ENCODE results near the gene KLF7.
"Not testable (repeated sequence)": the region's sequence is repeated elsewhere in the genome, so short reads cannot be mapped to it uniquely, and the experiment has no call there.

Gene KLF7

DNA sequence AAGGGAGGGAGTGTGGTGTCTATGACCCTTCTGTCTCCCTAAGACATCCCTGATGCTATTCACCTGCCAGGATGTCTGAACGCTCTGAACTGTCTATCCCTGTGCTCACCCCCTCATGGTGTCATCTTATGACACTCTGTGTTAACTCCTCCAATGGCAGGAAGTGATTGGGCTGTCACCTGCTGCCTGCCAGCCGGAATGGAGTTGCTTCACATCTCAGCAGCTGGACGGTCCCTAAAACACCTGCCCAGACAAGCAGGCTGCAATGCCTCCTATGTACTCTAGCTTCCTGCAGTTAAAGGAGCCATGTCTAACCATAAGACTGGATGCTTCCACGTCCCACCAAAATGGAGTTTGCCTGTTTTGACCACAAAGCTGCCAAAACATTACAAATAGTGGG lies 126.5 kb downstream of the KLF7 start:
- FAIRE-seq: no peak
- TF ChIP-seq POLR2AphosphoS5 (IDR thresholded peaks at IDR 0.05; ENCODE audit: low read depth, low read length): no peak
- no peak for TF ChIP-seq POU2F2 (IDR thresholded peaks at IDR 0.05; ENCODE audit: low read depth, low read length)
- TF ChIP-seq SPI1 (IDR thresholded peaks at IDR 0.05; ENCODE audit: low read depth, low read length): no peak
- TF ChIP-seq PAX5 (IDR thresholded peaks at IDR 0.05; ENCODE audit: insufficient read depth, low read length, severe bottlenecking): no peak
- TF ChIP-seq TAF1 (IDR thresholded peaks at IDR 0.05; ENCODE audit: low read depth, low read length): no peak
- no peak for DNase-seq (ENCODE audit: insufficient read length, low spot score)

DNA sequence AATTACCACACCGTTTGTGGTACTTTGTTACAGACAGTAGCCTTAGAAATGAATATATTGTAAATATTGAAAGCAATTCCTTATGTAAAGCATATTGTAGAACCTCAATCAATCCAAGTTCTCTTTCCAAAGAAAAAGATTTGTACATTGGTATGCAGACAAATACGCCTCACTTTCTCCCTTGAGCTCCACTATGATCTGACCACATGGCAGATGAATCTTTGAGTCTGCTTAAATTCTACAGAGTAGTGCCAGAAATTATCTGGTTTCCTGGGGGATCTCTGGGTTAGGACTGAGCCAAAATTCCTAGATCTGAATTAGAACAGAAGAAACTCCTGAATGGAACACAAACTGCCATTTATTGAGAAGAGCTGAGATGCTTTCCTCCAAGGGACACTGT lies 127.4 kb downstream of the KLF7 start:
- no peak for TF ChIP-seq POU2F2 (IDR thresholded peaks at IDR 0.05; ENCODE audit: low read depth, low read length)
- TF ChIP-seq TAF1 (IDR thresholded peaks at IDR 0.05; ENCODE audit: low read depth, low read length): no peak
- TF ChIP-seq POLR2AphosphoS5 (IDR thresholded peaks at IDR 0.05; ENCODE audit: low read depth, low read length): no peak
- TF ChIP-seq POLR2A (IDR thresholded peaks at IDR 0.05; ENCODE audit: low read depth, low read length): no peak
- TF ChIP-seq PAX5 (IDR thresholded peaks at IDR 0.05; ENCODE audit: insufficient read depth, low read length, severe bottlenecking): no peak
- no peak for TF ChIP-seq SPI1 (IDR thresholded peaks at IDR 0.05; ENCODE audit: low read depth, low read length)
- DNase-seq (ENCODE audit: insufficient read length, low spot score): no peak
- no peak for FAIRE-seq

DNA sequence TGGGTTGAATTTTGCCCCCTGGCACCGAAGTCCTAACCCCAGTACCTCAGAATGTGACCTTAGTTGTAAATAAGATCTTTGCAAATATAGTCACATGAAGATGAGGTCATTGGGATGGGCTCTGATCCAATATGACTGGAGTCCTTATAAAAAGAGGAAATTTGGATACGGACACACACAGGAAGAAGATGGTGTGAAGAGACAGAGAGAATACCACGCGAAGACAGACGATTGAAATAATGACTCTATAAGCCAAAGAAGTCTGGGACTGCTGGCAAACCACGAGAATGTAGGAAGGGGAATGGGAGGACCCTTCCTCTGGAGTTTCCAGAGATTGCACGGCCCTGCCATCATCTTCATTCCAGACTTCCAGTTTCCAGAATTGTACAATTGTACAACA lies 127.9 kb downstream of the KLF7 start:
- FAIRE-seq (no peak), DNase-seq (ENCODE audit: insufficient read length, low spot score) (no peak)
- TF ChIP-seq SPI1 (IDR thresholded peaks at IDR 0.05; ENCODE audit: low read depth, low read length) (no peak), TAF1 (IDR thresholded peaks at IDR 0.05; ENCODE audit: low read depth, low read length) (no peak), POLR2AphosphoS5 (IDR thresholded peaks at IDR 0.05; ENCODE audit: low read depth, low read length) (no peak), POU2F2 (IDR thresholded peaks at IDR 0.05; ENCODE audit: low read depth, low read length) (no peak), POLR2A (IDR thresholded peaks at IDR 0.05; ENCODE audit: low read depth, low read length) (no peak)

DNA sequence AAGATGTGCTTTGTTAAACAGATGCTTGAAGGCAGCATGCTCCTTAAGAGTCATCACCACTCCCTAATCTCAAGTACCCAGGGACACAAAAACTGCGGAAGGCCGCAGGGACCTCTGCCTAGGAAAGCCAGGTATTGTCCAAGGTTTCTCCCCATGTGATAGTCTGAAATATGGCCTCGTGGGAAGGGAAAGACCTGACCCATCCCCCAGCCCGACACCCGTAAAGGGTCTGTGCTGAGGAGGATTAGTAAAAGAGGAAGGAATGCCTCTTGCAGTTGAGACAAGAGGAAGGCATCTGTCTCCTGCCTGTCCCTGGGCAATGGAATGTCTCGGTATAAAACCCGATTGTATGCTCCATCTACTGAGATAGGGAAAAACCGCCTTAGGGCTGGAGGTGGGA lies 128.7 kb downstream of the KLF7 start:
- not testable (repeated sequence) for DNase-seq (ENCODE audit: insufficient read length, low spot score); FAIRE-seq

DNA sequence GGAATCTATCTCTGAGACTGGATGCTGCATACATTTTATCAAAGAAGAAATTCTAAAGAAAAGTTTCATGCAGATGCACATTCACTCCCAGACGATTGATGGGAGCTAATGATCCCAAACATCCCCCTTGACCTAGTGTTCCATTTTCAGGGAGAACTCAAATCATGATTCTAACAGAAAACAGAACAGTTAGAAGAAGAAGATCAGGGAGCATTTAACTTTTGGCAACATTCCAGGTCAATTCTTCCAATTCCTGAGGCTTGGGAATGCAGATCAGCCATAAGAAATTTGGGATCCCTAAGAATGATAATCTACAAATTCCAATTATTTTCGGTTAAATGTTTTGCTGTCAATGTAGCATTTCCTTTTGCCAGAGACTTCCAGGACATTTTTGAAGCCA lies 129.9 kb downstream of the KLF7 start:
- DNase-seq (ENCODE audit: insufficient read length, low spot score) (no peak), FAIRE-seq (no peak)
- no peak for TF ChIP-seq PAX5 (IDR thresholded peaks at IDR 0.05; ENCODE audit: insufficient read depth, low read length, severe bottlenecking)
- TF ChIP-seq POU2F2 (IDR thresholded peaks at IDR 0.05; ENCODE audit: low read depth, low read length): no peak
- no peak for TF ChIP-seq POLR2AphosphoS5 (IDR thresholded peaks at IDR 0.05; ENCODE audit: low read depth, low read length)
- TF ChIP-seq SPI1 (IDR thresholded peaks at IDR 0.05; ENCODE audit: low read depth, low read length): no peak
- TF ChIP-seq POLR2A (IDR thresholded peaks at IDR 0.05; ENCODE audit: low read depth, low read length): no peak
- TF ChIP-seq TAF1 (IDR thresholded peaks at IDR 0.05; ENCODE audit: low read depth, low read length): no peak

DNA sequence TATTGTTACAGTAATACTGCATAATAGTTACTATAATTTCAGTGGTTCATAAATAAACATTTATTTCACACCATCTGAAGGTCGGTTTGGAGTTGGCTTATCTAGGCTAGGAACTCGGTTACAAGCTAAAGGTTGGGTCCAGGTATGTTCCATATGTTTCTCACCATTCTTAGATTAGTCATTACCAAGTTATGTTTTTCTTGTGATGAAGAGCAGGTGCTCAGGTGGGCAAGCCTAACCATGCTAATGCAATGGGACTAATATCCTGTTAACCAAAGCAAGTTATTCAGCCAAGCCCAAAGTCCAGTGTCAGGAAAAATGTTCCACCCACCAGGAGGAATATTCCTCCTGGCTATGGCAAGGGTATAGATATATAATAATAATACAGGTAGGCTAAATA lies 133.3 kb downstream of the KLF7 start:
- FAIRE-seq: no peak
- no peak for DNase-seq (ENCODE audit: insufficient read length, low spot score)
- TF ChIP-seq POLR2AphosphoS5 (IDR thresholded peaks at IDR 0.05; ENCODE audit: low read depth, low read length) (no peak), TAF1 (IDR thresholded peaks at IDR 0.05; ENCODE audit: low read depth, low read length) (no peak), SPI1 (IDR thresholded peaks at IDR 0.05; ENCODE audit: low read depth, low read length) (no peak), POLR2A (IDR thresholded peaks at IDR 0.05; ENCODE audit: low read depth, low read length) (no peak)

All from GM12891 (cell line).